DLD1 (cell line): ENCODE results near the gene ENAH.
"Not testable (repeated sequence)": the region's sequence is repeated elsewhere in the genome, so short reads cannot be mapped to it uniquely, and the experiment has no call there.

Experiments used
- in situ Hi-C: cut with HindIII; loops from 2 replicates; pipeline ENCODE4 v1.10.0; 2017; ENCODE audit warnings: low sequenced_read_pairs

The ENAH gene

GRCh38 chr1:225650179-225650578 lies 2.7 kb downstream of the ENAH start:
- in situ Hi-C loops: no loop called here

GRCh38 chr1:225645194-225645895 lies 7.6 kb downstream of the ENAH start:
- in situ Hi-C loops: no loop called here

- in situ Hi-C loops: no loop called here
Measured at GRCh38 chr1:225644666-225645065, 8.3 kb downstream of the ENAH start.

- in situ Hi-C loops: no loop called here
Measured at GRCh38 chr1:225642177-225642576, 10.7 kb downstream of the ENAH start.

GRCh38 chr1:225638853-225639252 lies 14.1 kb downstream of the ENAH start:
- in situ Hi-C loops: no loop called here

- in situ Hi-C loops: no loop called here
Measured at GRCh38 chr1:225637651-225638199, 15.2 kb downstream of the ENAH start.

GRCh38 chr1:225636992-225637391 lies 15.9 kb downstream of the ENAH start:
- in situ Hi-C loops: not testable (repeated sequence)

GRCh38 chr1:225635649-225636048 lies 17.3 kb downstream of the ENAH start:
- in situ Hi-C loops: no loop called here

- in situ Hi-C loops: not testable (repeated sequence)
Measured at GRCh38 chr1:225632836-225633235, 20.1 kb downstream of the ENAH start.

- in situ Hi-C loops: no loop called here
Measured at GRCh38 chr1:225631021-225631663, 21.8 kb downstream of the ENAH start.

GRCh38 chr1:225629483-225629882 lies 23.4 kb downstream of the ENAH start:
- in situ Hi-C loops: no loop called here

- in situ Hi-C loops: not testable (repeated sequence)
Measured at GRCh38 chr1:225628794-225629193, 24.1 kb downstream of the ENAH start.

GRCh38 chr1:225627304-225627947 lies 25.5 kb downstream of the ENAH start:
- in situ Hi-C loops: no loop called here

- in situ Hi-C loops: no loop called here
Measured at GRCh38 chr1:225626698-225627097, 26.2 kb downstream of the ENAH start.

GRCh38 chr1:225617956-225618355 lies 35.0 kb downstream of the ENAH start:
- in situ Hi-C loops: no loop called here

- in situ Hi-C loops: no loop called here
Measured at GRCh38 chr1:225617479-225617878, 35.4 kb downstream of the ENAH start.

- in situ Hi-C loops: not testable (repeated sequence)
Measured at GRCh38 chr1:225615403-225615790, 37.5 kb downstream of the ENAH start.

- in situ Hi-C loops: no loop called here
Measured at GRCh38 chr1:225613006-225613405, 39.9 kb downstream of the ENAH start.

- in situ Hi-C loops: no loop called here
Measured at GRCh38 chr1:225612287-225612686, 40.6 kb downstream of the ENAH start.

GRCh38 chr1:225611537-225612223 lies 41.2 kb downstream of the ENAH start:
- in situ Hi-C loops: no loop called here

- in situ Hi-C loops: no loop called here
Measured at GRCh38 chr1:225610539-225610938, 42.4 kb downstream of the ENAH start.
